Heart left ventricle (tissue), 16 donors: ENCODE measurements around the gene PUS1. TPM values are rescaled to one million over a fixed set of nuclear protein-coding genes. Genes with fewer than 3 reads are reported as not detected.
A peak's percentile ranks its signal among the peaks of the same experiment; 100 is the strongest.

ENCODE experiments used
- ATAC-seq, 4 donors: fragments of 200-7000 bp; cut with Tn5 transposase; one replicate each; pipeline ENCODE4 v1.9.1; 2020 to 2022; ENCODE audit warnings: moderate library complexity in 4 of 4, mild to moderate bottlenecking in 3 of 4, moderate number of reproducible peaks in 1 of 4
- DNase-seq, 5 donors: peaks; one replicate each; pipeline ENCODE4 v3.0.0-alpha.2; 2020
- H3K27ac ChIP-seq, 12 donors: fragments of 200-600 bp; sonication (generic) in 4 of 12; one replicate each; pipeline versions ENCODE4 v1.5.0 to v1.8.0; 2016 to 2022; ENCODE audit warnings: mild to moderate bottlenecking in 2 of 12
- H3K27me3 ChIP-seq, 9 donors: fragments of 200-600 bp; sonication (generic) in 2 of 9; one replicate each; pipeline versions ENCODE4 v1.5.1 to v1.8.0; 2016 to 2022; ENCODE audit warnings: mild to moderate bottlenecking in 3 of 9
- H3K36me3 ChIP-seq, 9 donors: fragments of 200-600 bp; sonication (generic) in 2 of 9; one replicate each; pipeline versions ENCODE4 v1.5.0 to v1.8.0; 2018 to 2022; ENCODE audit warnings: mild to moderate bottlenecking in 2 of 9
- H3K4me1 ChIP-seq, 12 donors: fragments of 200-600 bp; sonication (generic) in 4 of 12; one replicate each; pipeline versions ENCODE4 v1.5.0 to v1.8.0; 2016 to 2022; ENCODE audit warnings: mild to moderate bottlenecking in 3 of 12
- H3K4me3 ChIP-seq, 12 donors: fragments of 200-600 bp; sonication (generic) in 4 of 12; one replicate each; pipeline versions ENCODE4 v1.5.0 to v1.8.0; 2017 to 2022; ENCODE audit warnings: mild to moderate bottlenecking in 9 of 12, moderate library complexity in 4 of 12
- H3K9me3 ChIP-seq, 12 donors: fragments of 200-600 bp; sonication (generic) in 4 of 12; one replicate each; pipeline versions ENCODE4 v1.5.0 to v1.8.0; 2016 to 2022; ENCODE audit warnings: mild to moderate bottlenecking in 1 of 12
- CTCF ChIP-seq, 12 donors: fragments of 200-600 bp; sonication (generic) in 4 of 12; IDR thresholded peaks; one replicate each; pipeline versions ENCODE4 v1.5.0 to v1.8.0; 2018 to 2022; ENCODE audit warnings: antibody characterized with exemption in 12 of 12, mild to moderate bottlenecking in 5 of 12
- POLR2A ChIP-seq, 2 donors: fragments of 450-650 bp; IDR thresholded peaks; one replicate each; pipeline ENCODE4 v1.6.1; 2017; ENCODE audit warnings: antibody characterized with exemption in 2 of 2, mild to moderate bottlenecking in 2 of 2, moderate library complexity in 2 of 2
- WGBS, 4 donors: extraction: QIAGEN DNeasy Blood & Tissue Kit in 2 of 4; methylation state at CpG; one replicate each; pipeline versions ENCODE4 v1.1.5 to v1.1.7; 2013 to 2018; 5-methylcytosine and 5-hydroxymethylcytosine counted together
- intact Hi-C, 10 donors: fragments of 100-400 bp; cut with DNase I; formaldehyde crosslinking; loops; one replicate each; pipeline versions ENCODE4 v1.11.1 to v1.14.2; 2022
- polyA plus RNA-seq, 2 donors: library from polyadenylated mRNA; stranded (reverse); fragments of 200-250 nt; gene quantifications; one replicate each; pipeline ENCODE4 v1.2.3, GENCODE V29; 2013
- total RNA-seq, 9 donors: library from RNA; depleted of rRNA in 2 of 9; stranded (reverse); fragments of >200 nt in 2 of 9; fragmentation: NEBNext Ultra II Directional in 3 of 9; extraction: Animal tissue kit (Norgen Biotek cat#: 25700) in 3 of 9; gene quantifications; one replicate each; pipeline versions ENCODE4 v1.1.0 to v1.2.4, GENCODE V29; 2016 to 2023
- donor health status: ischemic (EF 13 %, LVEDD 7.1; RV severe dilation, severe dysfunction).
- donor health status: healthy with polysubstance abuse.
- donor health status: DM: no; HTN: yes; CAD: no.
- donor health status: DM: no; HTN: no; CAD: no.
- donor health status: ischemic (EF 25% LVEDD 6.9; RV normal size, moderate dysfunction).
- donor health status: ischemic (EF 25% LVEDD 5.7; RV mildly dilated, moderate dysfunction).
- donor health status: healthy.
- donor health status: DM: yes; HTN: yes; CAD: no.
- donor health status: ischemic (EF 35%, LVEDD 5.7; RV mildly dilated, moderate dysfunction).
- donor health status: nonischemic (EF 11% LVEDD 7.7; RV severe dilation, severe dysfunction).
- donor health status: DM: yes; HTN: yes; CAD: no.
- donor health status: PGD.
- donor health status: ischemic (EF 29% LVEDD 5.4; RV normal size, mild dysfunction).
- donor health status: nonischemic (EF 23%, LVEDD 6.1; RV moderate dilation, normal function).

Gene PUS1
- total and polyA plus RNA-seq, 11 donors, result 6.1 to 13.5 (median 8.8) TPM

- intact Hi-C loops, result loop anchor here in 4 of 10 donors (1.0 to 5.0 kb wide), 4 partner anchors 35 to 55 kb away; partner anchors contain the start of genes PUS1 (in 3 of the 4) and EP400 (in 1 of the 4)
- WGBS, 4 donors, result 43 to 54% (median 46%) methylated on average over 17 to 19 of the region's 19 CpGs
- ATAC-seq, result peak in 1 of 4 donors; percentile 0
- peaks cover 0 to 39% (median 22%) of the 10 kb centered on the region in 12 donors for H3K4me1 ChIP-seq
- H3K9me3 ChIP-seq, result no peaks in the 10 kb centered on the region
- H3K27ac ChIP-seq, result peak overlapping the region in 9 of 12 donors; percentile 26 to 100 (median 96)
- no peak for TF ChIP-seq CTCF (IDR thresholded peaks at IDR 0.05)
- TF ChIP-seq POLR2A (IDR thresholded peaks at IDR 0.05), result no peak
- peaks cover 0 to 19% (median 0%) of the 10 kb centered on the region in 9 donors for H3K36me3 ChIP-seq
- no peaks in the 10 kb centered on the region for H3K27me3 ChIP-seq
- peak overlapping the region in 10 of 12 donors; percentile 49 to 84 (median 70) for H3K4me3 ChIP-seq
- DNase-seq, result no peak
Observed at GRCh38 chr12:131893605-131894312, 35.3 kb upstream of the PUS1 start.

GRCh38 chr12:131894313-131894860, 34.7 kb upstream of the PUS1 start, which contains the start of gene ULK1:
Gene ULK1 (plus strand): TSS chr12:131894622. CDS start chr12:131895002, 380 bp downstream.
- Histone ChIP-seq H3K4me1 (peaks cover 0 to 39% (median 22%) of the 10 kb centered on the region in 12 donors), H3K27me3 (no peaks in the 10 kb centered on the region), H3K27ac (peak within 1 kb of the TSS; percentile 96 to 100 (median 98)), H3K9me3 (no peaks in the 10 kb centered on the region), H3K4me3 (peak within 1 kb of the TSS; percentile 36 to 84 (median 64)), H3K36me3 (peaks cover 0 to 25% (median under 1%) of the 10 kb centered on the region in 9 donors)
- 0 to 2% (median 1%) methylated on average over 12 to 64 of the region's 64 CpGs for WGBS, 4 donors
- peak; percentile 72 to 81 (median 74) for ATAC-seq
- TF ChIP-seq POLR2A (IDR thresholded peaks at IDR 0.05) (peak; percentile 92 to 95), CTCF (IDR thresholded peaks at IDR 0.05) (no peak)
- intact Hi-C loops, result loop anchor here in 4 of 10 donors (1.0 to 5.0 kb wide), 4 partner anchors 34 to 54 kb away; partner anchors contain the start of genes PUS1 (in 3 of the 4) and EP400 (in 1 of the 4)
- DNase-seq, result peak; percentile 90 to 96 (median 93)

GRCh38 chr12:131894981-131895639, 34.0 kb upstream of the PUS1 start:
- DNase-seq (peak in 1 of 5 donors; percentile 44), ATAC-seq (no peak)
- no peaks in the 10 kb centered on the region for H3K9me3 ChIP-seq
- peak overlapping the region; percentile 36 to 84 (median 64) for H3K4me3 ChIP-seq
- H3K4me1 ChIP-seq, result peaks cover 0 to 45% (median 25%) of the 10 kb centered on the region in 12 donors
- intact Hi-C loops, result loop anchor here in 4 of 10 donors (1.0 to 5.0 kb wide), 4 partner anchors 34 to 54 kb away; partner anchors contain the start of genes PUS1 (in 3 of the 4) and EP400 (in 1 of the 4)
- H3K27me3 ChIP-seq, result no peaks in the 10 kb centered on the region
- TF ChIP-seq POLR2A (IDR thresholded peaks at IDR 0.05), result no peak
- no peak for TF ChIP-seq CTCF (IDR thresholded peaks at IDR 0.05)
- WGBS, 4 donors, result 0 to 4% (median 1%) methylated on average over 15 to 54 of the region's 54 CpGs
- H3K27ac ChIP-seq, result peak overlapping the region; percentile 96 to 100 (median 98)
- H3K36me3 ChIP-seq, result peaks cover 0 to 29% (median 3%) of the 10 kb centered on the region in 9 donors
